ENCODE measurements around the gene TEX22.
"Not testable (repeated sequence)": the region's sequence is repeated elsewhere in the genome, so short reads cannot be mapped to it uniquely, and the experiment has no call there.

TEX22 gene

DNA sequence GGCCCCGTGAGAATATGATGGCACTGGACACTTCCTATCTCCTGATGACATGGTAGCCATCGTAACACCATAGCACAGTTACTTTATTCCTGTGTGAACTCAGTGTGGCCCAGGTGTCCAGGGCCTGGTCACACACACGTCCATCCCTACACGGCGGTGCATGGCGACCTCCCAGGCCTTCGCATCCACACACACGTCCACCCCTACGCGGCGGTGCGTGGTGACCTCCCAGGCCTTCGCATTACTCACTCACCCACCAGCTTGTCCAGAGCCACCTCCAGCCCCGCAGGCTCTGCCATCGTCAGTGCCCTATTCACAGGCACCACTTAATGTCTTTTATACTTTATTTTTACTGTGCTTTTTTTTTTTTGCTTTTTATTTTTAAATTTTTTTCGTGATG lies 39.4 kb upstream of the TEX22 start:
- no peak for DNase-seq (ENCODE audit: extremely low read depth, low read depth)
- TF ChIP-seq, protein P1, sequence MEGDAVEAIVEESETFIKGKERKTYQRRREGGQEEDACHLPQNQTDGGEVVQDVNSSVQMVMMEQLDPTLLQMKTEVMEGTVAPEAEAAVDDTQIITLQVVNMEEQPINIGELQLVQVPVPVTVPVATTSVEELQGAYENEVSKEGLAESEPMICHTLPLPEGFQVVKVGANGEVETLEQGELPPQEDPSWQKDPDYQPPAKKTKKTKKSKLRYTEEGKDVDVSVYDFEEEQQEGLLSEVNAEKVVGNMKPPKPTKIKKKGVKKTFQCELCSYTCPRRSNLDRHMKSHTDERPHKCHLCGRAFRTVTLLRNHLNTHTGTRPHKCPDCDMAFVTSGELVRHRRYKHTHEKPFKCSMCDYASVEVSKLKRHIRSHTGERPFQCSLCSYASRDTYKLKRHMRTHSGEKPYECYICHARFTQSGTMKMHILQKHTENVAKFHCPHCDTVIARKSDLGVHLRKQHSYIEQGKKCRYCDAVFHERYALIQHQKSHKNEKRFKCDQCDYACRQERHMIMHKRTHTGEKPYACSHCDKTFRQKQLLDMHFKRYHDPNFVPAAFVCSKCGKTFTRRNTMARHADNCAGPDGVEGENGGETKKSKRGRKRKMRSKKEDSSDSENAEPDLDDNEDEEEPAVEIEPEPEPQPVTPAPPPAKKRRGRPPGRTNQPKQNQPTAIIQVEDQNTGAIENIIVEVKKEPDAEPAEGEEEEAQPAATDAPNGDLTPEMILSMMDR (IDR thresholded peaks at IDR 0.05; ENCODE audit: low read depth, low read length) = no peak

DNA sequence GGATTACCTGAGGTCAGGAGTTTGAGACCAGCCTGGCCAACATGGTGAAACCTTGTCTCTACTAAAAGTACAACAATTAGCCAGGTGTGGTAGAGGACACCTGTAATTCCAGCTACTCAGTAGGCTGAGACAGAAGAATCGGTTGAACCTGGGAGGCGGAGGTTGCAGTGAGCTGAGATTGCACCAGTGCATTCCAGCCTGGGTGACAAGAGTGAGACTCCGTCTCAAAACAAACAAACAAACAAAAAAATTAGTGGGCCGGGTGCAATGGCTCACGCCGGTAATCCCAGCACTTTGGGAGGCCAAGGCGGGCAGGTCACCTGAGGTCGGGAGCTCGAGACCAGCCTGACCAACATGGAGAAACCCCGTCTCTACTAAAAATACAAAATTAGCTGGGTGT lies 36.9 kb upstream of the TEX22 start:
- not testable (repeated sequence) for DNase-seq (ENCODE audit: extremely low read depth, low read depth)

DNA sequence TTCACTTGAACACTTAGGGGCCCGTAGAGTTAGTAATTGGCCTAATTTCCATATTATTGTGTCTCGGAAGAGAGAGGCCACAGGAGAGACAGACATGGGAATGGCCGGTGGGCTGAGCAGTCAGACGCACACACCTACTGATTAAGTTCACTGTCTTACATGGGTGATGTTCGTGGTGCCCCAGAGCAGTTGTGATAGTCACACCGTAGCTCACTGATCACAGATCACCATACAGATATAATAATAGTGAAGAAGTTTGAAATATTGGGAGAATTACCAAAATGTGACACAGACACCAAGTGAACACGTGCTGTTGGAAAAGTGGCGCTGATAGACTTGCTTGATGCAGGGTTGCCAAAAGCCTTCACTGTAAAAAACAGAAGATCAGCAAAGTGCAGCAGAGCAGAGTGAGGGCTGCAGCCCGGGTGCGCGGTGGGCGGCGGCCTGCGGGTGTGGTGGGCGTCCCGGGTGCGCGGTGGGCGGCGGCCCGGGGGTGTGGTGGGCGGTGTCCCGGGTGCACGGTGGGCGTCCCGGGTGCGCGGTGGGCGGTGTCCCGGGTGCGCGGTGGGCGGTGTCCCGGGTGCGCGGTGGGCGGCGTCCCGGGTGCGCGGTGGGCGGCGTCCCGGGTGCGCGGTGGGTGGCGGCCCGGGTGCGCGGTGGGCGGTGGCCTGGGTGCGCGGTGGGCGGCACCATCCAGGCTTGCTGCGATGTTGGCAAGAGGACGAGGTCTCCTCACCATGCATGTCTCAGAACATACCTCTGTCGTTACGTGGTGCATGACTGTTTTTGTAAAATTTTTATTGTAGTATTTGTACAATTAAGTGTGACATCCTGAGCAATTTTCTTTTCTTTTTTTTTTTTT lies 34.3 kb upstream of the TEX22 start:
- DNase-seq (ENCODE audit: extremely low read depth, low read depth) = peak; percentile 10
- TF ChIP-seq, protein P1 (IDR thresholded peaks at IDR 0.05; ENCODE audit: low read depth, low read length) = no peak

DNA sequence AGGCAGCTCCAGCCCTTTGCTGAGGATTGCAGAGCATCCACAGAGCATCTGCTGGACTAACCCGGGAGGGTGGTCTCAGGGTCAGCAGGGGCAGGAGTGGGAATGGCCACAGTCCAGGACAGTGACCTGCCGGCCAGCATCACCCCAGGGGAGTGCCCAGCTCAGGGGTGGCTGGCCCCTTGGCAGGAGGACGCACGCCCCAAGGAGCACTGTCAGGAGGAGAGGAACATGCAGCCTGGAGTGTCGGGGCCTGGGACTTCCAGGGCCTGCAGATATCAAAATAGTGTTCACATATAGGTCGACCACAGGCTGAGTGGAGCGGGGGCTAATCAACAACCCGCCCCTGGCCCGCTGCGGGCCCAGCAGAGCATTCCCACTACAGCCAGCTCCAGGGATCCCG lies 33.2 kb upstream of the TEX22 start:
- DNase-seq (ENCODE audit: extremely low read depth, low read depth) = no peak
- TF ChIP-seq, protein P1 (IDR thresholded peaks at IDR 0.05; ENCODE audit: low read depth, low read length) = no peak

DNA sequence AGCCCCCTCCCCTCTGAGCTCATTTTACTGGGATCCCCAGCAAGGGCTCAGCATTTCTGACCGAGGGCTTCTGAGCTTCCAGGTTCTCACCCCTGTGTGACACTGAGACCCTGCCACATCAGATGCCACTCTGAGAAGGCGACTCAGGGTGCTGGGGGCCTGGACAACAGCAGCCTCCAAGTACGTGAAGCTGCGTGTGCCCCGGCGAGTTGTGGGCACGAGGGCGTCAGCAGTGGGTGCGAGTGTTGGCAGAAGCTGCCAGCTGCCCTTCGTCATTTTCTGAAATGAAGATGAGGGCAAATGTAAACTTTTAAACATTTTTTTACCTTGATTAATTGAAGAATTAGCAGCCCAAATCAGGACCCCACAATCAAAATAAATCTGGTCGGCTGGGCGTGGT lies 32.7 kb upstream of the TEX22 start:
- DNase-seq (ENCODE audit: extremely low read depth, low read depth) = no peak
- TF ChIP-seq, protein P1 (IDR thresholded peaks at IDR 0.05; ENCODE audit: low read depth, low read length) = no peak

DNA sequence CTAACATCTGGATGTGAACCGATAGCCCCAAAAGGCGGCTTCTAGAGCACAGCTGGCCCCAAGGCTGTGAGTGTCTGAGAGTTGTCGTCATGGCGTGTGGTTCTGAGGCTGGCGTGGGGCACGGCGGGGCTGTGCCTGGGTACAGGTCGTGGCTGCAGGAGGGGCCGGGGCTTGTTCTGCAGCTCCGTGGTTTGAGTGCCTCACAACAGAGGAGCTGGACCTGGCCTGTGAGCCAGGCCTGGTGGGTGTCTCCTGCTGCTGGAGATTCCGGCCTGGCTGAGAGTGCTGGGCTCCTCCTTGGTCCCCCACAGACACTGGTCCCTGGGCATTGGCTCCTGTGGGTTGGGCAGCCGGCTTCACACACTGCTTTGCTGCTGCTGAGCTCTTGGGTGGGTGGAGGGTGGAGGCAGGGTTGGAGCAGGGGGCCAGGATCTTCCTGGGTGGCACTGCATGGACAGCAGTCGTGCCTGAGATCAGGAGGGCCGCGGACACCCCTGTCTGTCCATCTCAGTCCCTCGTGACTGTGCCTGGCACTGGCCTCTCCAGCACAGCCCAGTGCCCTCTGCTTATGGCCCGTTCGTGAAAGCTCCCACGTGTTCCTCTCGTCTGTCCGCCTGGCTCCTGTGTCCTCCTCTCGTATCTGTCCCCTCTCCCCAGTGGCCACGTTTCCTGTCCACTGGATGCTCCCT lies 31.8 kb upstream of the TEX22 start:
- DNase-seq (ENCODE audit: extremely low read depth, low read depth) = no peak
- TF ChIP-seq, protein P1 (IDR thresholded peaks at IDR 0.05; ENCODE audit: low read depth, low read length) = no peak

DNA sequence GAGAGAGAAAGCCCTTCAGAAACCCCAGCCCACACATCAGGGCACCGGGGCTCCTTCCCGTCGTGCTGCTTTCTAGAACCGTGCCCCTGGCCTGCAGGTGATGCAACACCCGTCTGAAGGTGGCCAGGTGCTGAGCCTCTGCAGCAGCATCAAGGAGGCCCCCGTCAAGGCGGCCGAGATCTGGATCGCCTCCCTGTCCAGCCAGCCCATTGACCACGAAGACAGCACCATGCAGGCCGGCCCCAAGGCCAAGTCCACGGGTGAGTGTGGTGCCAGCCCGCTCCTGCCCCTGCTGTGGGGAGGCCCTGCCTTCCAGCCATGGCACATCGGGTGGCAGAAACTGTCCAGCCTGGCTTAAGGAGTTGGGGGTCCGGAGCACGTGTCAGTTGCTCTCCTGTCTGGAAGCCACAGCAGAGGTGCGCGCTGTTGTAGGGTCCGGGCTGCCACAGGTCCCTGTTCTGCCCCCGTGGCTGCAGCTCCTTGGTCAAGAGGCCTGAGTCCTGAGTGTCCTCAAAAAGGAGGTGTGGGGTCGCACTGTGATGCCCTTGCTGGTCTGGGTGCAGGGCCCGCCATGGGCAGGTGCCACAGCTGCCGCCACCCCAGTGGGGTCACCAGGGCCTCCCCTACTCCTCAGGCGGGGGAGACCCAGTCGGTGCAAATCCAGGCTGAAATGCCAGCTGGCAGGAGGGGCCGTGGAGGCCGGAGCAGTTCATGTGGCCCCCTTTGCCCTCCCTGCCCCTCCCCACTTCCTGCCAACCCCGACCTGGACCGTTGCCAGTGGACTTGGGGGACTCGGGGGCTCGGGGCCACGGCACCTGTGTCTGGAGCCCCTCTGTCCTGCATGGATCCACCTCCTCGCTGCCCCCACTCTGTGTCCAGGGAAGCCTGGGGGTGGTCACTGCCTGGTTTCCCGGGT lies 31.0 kb upstream of the TEX22 start:
- TF ChIP-seq, protein P1 (IDR thresholded peaks at IDR 0.05; ENCODE audit: low read depth, low read length) = no peak
- no peak for DNase-seq (ENCODE audit: extremely low read depth, low read depth)
